GM19395 (cell line): ENCODE data around the gene NT5E.

Source experiments
- ATAC-seq: cut with Tn5 transposase; IDR thresholded peaks from one replicate; pipeline ENCODE4 v1.9.1; 2021; ENCODE audit warnings: mild to moderate bottlenecking, moderate library complexity; ENCODE audit not compliant: unreplicated experiment

Gene NT5E

GRCh38 chr6:85421181-85421580 lies 28.7 kb upstream of the NT5E start:
- ATAC-seq: no peak

GRCh38 chr6:85421972-85422371 lies 27.9 kb upstream of the NT5E start:
- ATAC-seq: no peak

- ATAC-seq: no peak
These were observed 26.9 kb upstream of the NT5E start for GRCh38 chr6:85422996-85423395.

- peak; percentile 49 for ATAC-seq
These were observed 24.9 kb upstream of the NT5E start for GRCh38 chr6:85424981-85425380.

- no peak for ATAC-seq
These were observed 23.9 kb upstream of the NT5E start for GRCh38 chr6:85425997-85426396.

- no peak for ATAC-seq
These were observed 21.4 kb upstream of the NT5E start for GRCh38 chr6:85428486-85428885.

GRCh38 chr6:85429346-85429745 lies 20.5 kb upstream of the NT5E start:
- ATAC-seq: no peak

- ATAC-seq: no peak
These were observed 18.6 kb upstream of the NT5E start for GRCh38 chr6:85431271-85431670.

GRCh38 chr6:85432554-85432953 lies 17.3 kb upstream of the NT5E start:
- no peak for ATAC-seq

GRCh38 chr6:85435851-85436250 lies 14.0 kb upstream of the NT5E start:
- no peak for ATAC-seq

GRCh38 chr6:85436411-85436810 lies 13.5 kb upstream of the NT5E start:
- ATAC-seq: no peak

- no peak for ATAC-seq
These were observed 12.9 kb upstream of the NT5E start for GRCh38 chr6:85436939-85437495.

- no peak for ATAC-seq
These were observed 6.3 kb upstream of the NT5E start for GRCh38 chr6:85443349-85444117.

GRCh38 chr6:85449388-85449817 lies 480 bp upstream of the NT5E start:
- peak; percentile 85 for ATAC-seq

GRCh38 chr6:85451565-85452306 lies 1.9 kb downstream of the NT5E start:
- ATAC-seq: no peak

GRCh38 chr6:85452441-85452881 lies 2.6 kb downstream of the NT5E start:
- ATAC-seq: no peak

- ATAC-seq: no peak
These were observed 3.2 kb downstream of the NT5E start for GRCh38 chr6:85453052-85453451.

GRCh38 chr6:85453490-85453889 lies 3.6 kb downstream of the NT5E start:
- ATAC-seq: no peak

GRCh38 chr6:85455471-85456026 lies 5.7 kb downstream of the NT5E start:
- ATAC-seq: no peak

- no peak for ATAC-seq
These were observed 6.9 kb downstream of the NT5E start for GRCh38 chr6:85456782-85457181.

GRCh38 chr6:85458184-85458583 lies 8.3 kb downstream of the NT5E start:
- ATAC-seq: no peak

- no peak for ATAC-seq
These were observed 8.9 kb downstream of the NT5E start for GRCh38 chr6:85458782-85459181.
